ENCODE measurements around the gene TJP1. TPM values are rescaled to one million over a fixed set of nuclear protein-coding genes. Genes with fewer than 3 reads are reported as not detected.
"Not testable (repeated sequence)": the region's sequence is repeated elsewhere in the genome, so short reads cannot be mapped to it uniquely, and the experiment has no call there.

Gene TJP1
- total RNA-seq, 4 donors from 2014 or later, result 74.1 to 91.0 (median 81.0) TPM

- H3K4me1 ChIP-seq, result no peaks in the 10 kb centered on the region
- DNase-seq (ENCODE audit: low spot score in 2 of 2), result no peak
- 73% methylated on average over 4 of the region's 4 CpGs for WGBS
- TF ChIP-seq POLR2A (IDR thresholded peaks at IDR 0.05) (no peak), EP300 (IDR thresholded peaks at IDR 0.05) (no peak), POLR2AphosphoS5 (IDR thresholded peaks at IDR 0.05) (no peak)
- TF ChIP-seq, protein P1, sequence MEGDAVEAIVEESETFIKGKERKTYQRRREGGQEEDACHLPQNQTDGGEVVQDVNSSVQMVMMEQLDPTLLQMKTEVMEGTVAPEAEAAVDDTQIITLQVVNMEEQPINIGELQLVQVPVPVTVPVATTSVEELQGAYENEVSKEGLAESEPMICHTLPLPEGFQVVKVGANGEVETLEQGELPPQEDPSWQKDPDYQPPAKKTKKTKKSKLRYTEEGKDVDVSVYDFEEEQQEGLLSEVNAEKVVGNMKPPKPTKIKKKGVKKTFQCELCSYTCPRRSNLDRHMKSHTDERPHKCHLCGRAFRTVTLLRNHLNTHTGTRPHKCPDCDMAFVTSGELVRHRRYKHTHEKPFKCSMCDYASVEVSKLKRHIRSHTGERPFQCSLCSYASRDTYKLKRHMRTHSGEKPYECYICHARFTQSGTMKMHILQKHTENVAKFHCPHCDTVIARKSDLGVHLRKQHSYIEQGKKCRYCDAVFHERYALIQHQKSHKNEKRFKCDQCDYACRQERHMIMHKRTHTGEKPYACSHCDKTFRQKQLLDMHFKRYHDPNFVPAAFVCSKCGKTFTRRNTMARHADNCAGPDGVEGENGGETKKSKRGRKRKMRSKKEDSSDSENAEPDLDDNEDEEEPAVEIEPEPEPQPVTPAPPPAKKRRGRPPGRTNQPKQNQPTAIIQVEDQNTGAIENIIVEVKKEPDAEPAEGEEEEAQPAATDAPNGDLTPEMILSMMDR (IDR thresholded peaks at IDR 0.05), result no peak
- H3K4me3 ChIP-seq, result no peak overlapping the region
- H3K27me3 ChIP-seq, result no peaks in the 10 kb centered on the region
- no peaks in the 10 kb centered on the region for H3K9me3 ChIP-seq
- H3K36me3 ChIP-seq, result peaks cover 2% of the 10 kb centered on the region
- no peak overlapping the region for H3K27ac ChIP-seq
These were observed 33.7 kb downstream of the TJP1 start for GRCh38 chr15:29788433-29789034.

DNA sequence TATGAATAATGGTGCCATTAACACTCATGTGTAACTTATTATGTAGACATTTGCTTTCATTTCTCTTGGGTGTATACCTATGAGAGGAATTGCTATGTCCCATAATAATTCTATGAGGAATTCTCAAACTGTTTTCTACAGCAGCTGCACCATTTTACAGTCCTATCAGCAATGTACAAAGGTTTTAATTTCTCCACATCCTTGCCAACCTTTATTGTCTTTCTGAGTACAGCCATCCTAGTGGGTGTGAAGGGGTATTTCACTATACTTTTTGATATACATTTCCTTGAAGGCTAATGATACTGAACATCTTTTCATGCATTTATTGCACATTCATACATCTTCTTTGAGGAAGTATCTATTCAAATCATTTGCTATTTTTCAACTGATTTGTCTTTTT is 34.5 kb downstream of the TJP1 start:
- no peaks in the 10 kb centered on the region for H3K4me1 ChIP-seq
- no peak overlapping the region for H3K4me3 ChIP-seq
- no peaks in the 10 kb centered on the region for H3K27me3 ChIP-seq
- TF ChIP-seq POLR2A (IDR thresholded peaks at IDR 0.05) (no peak), EP300 (IDR thresholded peaks at IDR 0.05) (no peak), POLR2AphosphoS5 (IDR thresholded peaks at IDR 0.05) (no peak)
- TF ChIP-seq, protein P1 (IDR thresholded peaks at IDR 0.05), result no peak
- H3K27ac ChIP-seq, result no peak overlapping the region
- no peaks in the 10 kb centered on the region for H3K36me3 ChIP-seq
- no peak for DNase-seq (ENCODE audit: low spot score in 2 of 2)
- H3K9me3 ChIP-seq, result no peaks in the 10 kb centered on the region

DNA sequence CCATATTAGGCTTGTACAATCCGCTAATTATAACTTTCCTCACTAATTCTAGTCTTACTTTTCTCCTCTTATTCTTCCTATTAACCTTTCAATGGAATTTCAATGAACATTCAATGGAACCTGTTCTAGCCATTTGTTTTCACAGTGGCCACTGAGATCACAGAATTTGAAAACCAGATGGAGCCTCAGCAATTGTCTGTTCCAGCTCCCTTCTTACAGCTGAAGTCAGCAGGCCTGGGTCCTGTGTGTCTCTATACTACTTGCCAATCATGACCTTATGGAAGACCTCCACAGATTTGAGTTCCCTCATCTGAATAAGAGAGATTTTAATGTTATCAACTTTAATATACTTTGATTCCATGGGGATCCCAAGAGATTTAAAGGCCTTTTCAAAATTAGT is 36.6 kb downstream of the TJP1 start:
- Histone ChIP-seq H3K4me3 (no peak overlapping the region), H3K9me3 (peaks cover 4% of the 10 kb centered on the region), H3K4me1 (no peaks in the 10 kb centered on the region), H3K27me3 (no peaks in the 10 kb centered on the region), H3K27ac (no peak overlapping the region), H3K36me3 (no peaks in the 10 kb centered on the region)
- no peak for DNase-seq (ENCODE audit: low spot score in 2 of 2)
- WGBS, result 98% methylated on average over 1 of the region's 1 CpG
- TF ChIP-seq POLR2A (IDR thresholded peaks at IDR 0.05), result no peak
- TF ChIP-seq EP300 (IDR thresholded peaks at IDR 0.05), result no peak
- no peak for TF ChIP-seq POLR2AphosphoS5 (IDR thresholded peaks at IDR 0.05)
- TF ChIP-seq, protein P1 (IDR thresholded peaks at IDR 0.05), result no peak

- WGBS, result 82% methylated on average over 2 of the region's 2 CpGs
- H3K4me3 ChIP-seq, result no peak overlapping the region
These were observed 37.1 kb downstream of the TJP1 start for GRCh38 chr15:29785136-29785535.

DNA sequence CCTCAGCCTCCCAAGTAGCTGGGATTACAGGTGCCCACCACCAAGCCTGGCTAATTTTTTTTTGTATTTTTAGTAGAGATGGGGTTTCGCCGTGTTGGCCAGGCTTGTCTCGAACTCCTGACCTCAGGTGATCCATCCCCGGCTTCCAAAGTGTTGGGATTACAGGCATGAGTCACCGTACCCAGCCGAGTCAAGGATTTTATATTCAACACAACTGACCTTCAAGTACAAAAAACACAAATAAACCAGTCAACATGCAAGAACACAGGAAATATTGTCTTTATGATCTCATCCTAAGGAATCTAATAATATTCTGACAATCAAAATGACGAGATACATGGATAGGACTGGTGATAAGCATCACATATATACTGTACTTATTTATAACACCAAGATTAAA is 37.9 kb downstream of the TJP1 start:
- 85% methylated on average over 7 of the region's 7 CpGs for WGBS
- Histone ChIP-seq H3K4me1 (no peaks in the 10 kb centered on the region), H3K36me3 (no peaks in the 10 kb centered on the region), H3K9me3 (peaks cover 4% of the 10 kb centered on the region), H3K27ac (no peak overlapping the region), H3K4me3 (no peak overlapping the region), H3K27me3 (no peaks in the 10 kb centered on the region)
- DNase-seq (ENCODE audit: low spot score in 2 of 2), result no peak
- TF ChIP-seq POLR2A (IDR thresholded peaks at IDR 0.05) (no peak), EP300 (IDR thresholded peaks at IDR 0.05) (no peak), POLR2AphosphoS5 (IDR thresholded peaks at IDR 0.05) (no peak)
- TF ChIP-seq, protein P1 (IDR thresholded peaks at IDR 0.05), result no peak

More at GRCh38 chr15:29785136-29785535, 37.1 kb downstream of the TJP1 start:
- no peak for DNase-seq (ENCODE audit: low spot score in 2 of 2)
- TF ChIP-seq EP300 (IDR thresholded peaks at IDR 0.05) (no peak), POLR2AphosphoS5 (IDR thresholded peaks at IDR 0.05) (no peak), POLR2A (IDR thresholded peaks at IDR 0.05) (no peak)
- TF ChIP-seq, protein P1 (IDR thresholded peaks at IDR 0.05), result no peak
- Histone ChIP-seq H3K9me3 (peaks cover 4% of the 10 kb centered on the region), H3K27me3 (no peaks in the 10 kb centered on the region), H3K27ac (no peak overlapping the region), H3K4me1 (no peaks in the 10 kb centered on the region), H3K36me3 (no peaks in the 10 kb centered on the region)

- H3K27me3 ChIP-seq, H3K9me3 ChIP-seq: not testable (repeated sequence)
- WGBS, result 82% methylated on average over 8 of the region's 8 CpGs
These were observed 39.5 kb downstream of the TJP1 start for GRCh38 chr15:29782816-29783215.

More at GRCh38 chr15:29782816-29783215, 39.5 kb downstream of the TJP1 start:
- H3K36me3 ChIP-seq; H3K27ac ChIP-seq; DNase-seq (ENCODE audit: low spot score in 2 of 2); H3K4me3 ChIP-seq; H3K4me1 ChIP-seq: not testable (repeated sequence)

Measured in suprapubic skin (tissue), 4 donors.